Fibroblast of the aortic adventitia (primary cell): ENCODE results near the gene MAP9. TPM values are rescaled to one million over a fixed set of nuclear protein-coding genes. Genes with fewer than 3 reads are reported as not detected.
"Not testable (repeated sequence)": the region's sequence is repeated elsewhere in the genome, so short reads cannot be mapped to it uniquely, and the experiment has no call there.

Experiments
- DNase-seq: peaks from one replicate; pipeline ENCODE4 v3.0.0-alpha.2; 2010; ENCODE audit warnings: low read depth
- H3K4me3 ChIP-seq: 2 replicates; pipeline ENCODE4 v1.5.1; 2011; ENCODE audit warnings: low read depth, mild to moderate bottlenecking, control low read depth, low read length, moderate library complexity
- CTCF ChIP-seq: IDR thresholded peaks from 2 replicates; pipeline ENCODE4 v1.5.1; 2011; ENCODE audit warnings: mild to moderate bottlenecking, low read length, control low read depth, inconsistent platforms; ENCODE audit not compliant: insufficient read depth
- total RNA-seq: library from RNA; depleted of rRNA; stranded (reverse); fragments of >200 nt; gene quantifications from 2 replicates; pipeline ENCODE4 v1.2.3, GENCODE V29; 2012; ENCODE audit warnings: low replicate concordance

The MAP9 gene
- total RNA-seq, 1 donor: 19.0 TPM

DNA sequence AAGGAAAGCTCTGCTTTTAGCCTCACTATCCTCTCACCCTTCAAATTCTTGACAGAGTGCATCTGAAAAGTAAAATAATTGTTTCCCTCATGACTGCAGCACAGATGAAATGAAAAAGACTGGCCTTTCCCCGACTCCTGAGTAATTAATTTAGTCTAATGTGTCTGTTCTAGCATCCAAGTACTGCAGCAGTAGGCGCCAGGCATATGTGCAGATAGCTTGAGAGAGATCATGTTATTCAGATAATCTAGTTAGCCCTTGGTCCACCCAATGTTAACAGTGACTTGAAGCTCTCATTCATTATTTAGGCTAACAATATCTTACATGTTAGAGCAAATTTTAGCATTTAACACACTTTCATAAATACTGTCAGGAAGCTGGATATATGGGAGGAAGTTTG, 54.0 kb downstream of the MAP9 start:
- no peak for TF ChIP-seq CTCF
- H3K4me3 ChIP-seq: no peak overlapping the region
- DNase-seq: no peak

- DNase-seq: no peak
- no peak for TF ChIP-seq CTCF
- H3K4me3 ChIP-seq: no peak overlapping the region
Measured at GRCh38 chr4:155321006-155321405, 55.8 kb downstream of the MAP9 start.

GRCh38 chr4:155319516-155319915, 57.2 kb downstream of the MAP9 start:
- no peak overlapping the region for H3K4me3 ChIP-seq
- DNase-seq: no peak
- no peak for TF ChIP-seq CTCF

DNA sequence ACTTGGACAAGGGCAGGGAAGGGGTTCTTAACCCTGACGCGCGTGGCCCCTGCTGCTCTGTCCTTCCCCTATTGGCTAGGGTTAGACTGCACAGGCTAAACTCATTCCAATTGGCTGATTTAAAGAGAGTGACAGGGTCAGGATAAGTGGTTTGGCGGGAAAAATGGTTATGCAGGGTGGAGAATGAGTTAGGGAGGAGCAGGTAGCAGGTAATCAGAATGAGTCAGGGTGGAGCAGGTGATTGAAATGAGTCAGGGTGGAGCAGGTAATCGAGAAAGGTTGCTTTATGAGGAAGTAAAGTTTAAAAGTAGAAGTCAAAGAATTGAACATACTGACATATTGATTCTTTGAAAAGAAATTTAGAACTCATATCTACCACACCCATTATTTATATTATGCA, 64.7 kb downstream of the MAP9 start:
- H3K4me3 ChIP-seq, DNase-seq: not testable (repeated sequence)

GRCh38 chr4:155307731-155308277, 69.0 kb downstream of the MAP9 start:
- no peak overlapping the region for H3K4me3 ChIP-seq
- DNase-seq: no peak
- TF ChIP-seq CTCF: no peak

DNA sequence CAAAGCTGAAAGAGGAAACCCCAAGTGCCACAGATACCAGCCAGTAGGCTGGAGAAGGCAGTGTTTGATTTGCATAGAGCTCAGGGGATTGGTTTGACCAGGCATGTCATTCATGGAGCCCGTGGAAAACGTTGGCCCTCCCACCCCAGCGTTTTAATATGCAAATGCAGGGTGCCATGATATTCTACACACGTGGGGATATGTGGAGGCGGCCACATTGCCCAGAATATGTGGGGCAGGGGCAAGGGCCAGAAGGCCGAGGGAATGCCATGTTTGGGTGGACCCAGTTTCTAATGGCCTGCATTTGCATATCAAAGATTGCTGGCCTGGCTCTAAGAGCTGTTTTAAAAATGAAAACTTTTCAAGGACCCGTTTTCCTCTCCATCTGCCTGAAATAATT, 71.1 kb downstream of the MAP9 start:
- TF ChIP-seq CTCF: no peak
- H3K4me3 ChIP-seq: no peak overlapping the region
- no peak for DNase-seq

DNA sequence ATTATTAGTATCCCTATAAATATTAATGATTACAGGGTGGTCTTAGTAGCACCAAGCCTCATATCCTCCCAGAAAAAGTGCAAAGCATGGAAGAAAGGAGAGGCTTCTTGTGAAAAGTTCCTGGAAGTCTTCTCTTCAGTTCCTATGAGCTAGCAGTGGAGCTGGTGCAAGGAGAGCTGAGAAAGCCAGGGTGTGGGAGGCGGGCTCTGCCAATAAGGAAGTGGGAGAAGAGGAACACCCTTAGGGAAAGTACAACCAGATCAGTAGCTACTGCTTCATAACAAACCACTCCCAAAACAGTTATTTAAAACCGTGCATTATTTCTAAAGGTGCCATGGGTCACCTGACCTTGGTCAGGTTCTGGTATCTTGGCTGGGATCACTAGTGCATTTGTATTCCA, 72.4 kb downstream of the MAP9 start:
- H3K4me3 ChIP-seq: no peak overlapping the region
- TF ChIP-seq CTCF: no peak
- no peak for DNase-seq
